Transverse colon (tissue), 3 donors: ENCODE data around the gene CDC42BPB.

Source experiments
- POLR2A ChIP-seq: fragments of 450-650 bp; IDR thresholded peaks from one replicate; pipeline ENCODE4 v1.6.1; 2016; ENCODE audit warnings: antibody characterized with exemption, mild to moderate bottlenecking, moderate library complexity
- TF ChIP-seq, protein P1 (sequence below), 5 experiments: fragments of 200-600 bp in 3 of 5; fragments of 450-650 bp in 2 of 5; sonication (generic) in 3 of 5; IDR thresholded peaks; 1 replicate in 2 of 5; 2 replicates in 3 of 5; pipeline ENCODE4 v1.5.1; 2016 to 2017; ENCODE audit warnings: antibody characterized with exemption in 5 of 5, inconsistent platforms in 3 of 5, mild to moderate bottlenecking in 2 of 5, moderate library complexity in 1 of 5

DNA sequence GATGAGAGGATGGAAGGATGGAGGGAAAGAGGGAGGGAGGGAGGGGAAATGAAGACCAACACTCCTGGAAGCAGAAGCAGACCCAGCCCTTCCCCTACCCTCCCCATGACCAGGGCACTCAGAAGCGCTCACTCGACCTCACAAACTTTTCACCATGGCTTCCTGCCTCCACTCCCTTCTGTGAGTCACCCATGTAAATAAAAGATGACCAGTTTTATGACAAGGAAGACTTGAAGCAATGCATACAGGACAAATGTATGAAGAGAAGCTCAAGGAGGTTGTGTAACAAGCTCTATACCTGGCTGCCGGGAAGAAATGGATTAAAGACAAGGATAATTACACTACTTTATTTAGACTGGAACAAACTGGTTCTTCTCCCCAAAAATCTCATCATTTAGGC, 63.8 kb downstream of the CDC42BPB start:
- TF ChIP-seq, protein P1, sequence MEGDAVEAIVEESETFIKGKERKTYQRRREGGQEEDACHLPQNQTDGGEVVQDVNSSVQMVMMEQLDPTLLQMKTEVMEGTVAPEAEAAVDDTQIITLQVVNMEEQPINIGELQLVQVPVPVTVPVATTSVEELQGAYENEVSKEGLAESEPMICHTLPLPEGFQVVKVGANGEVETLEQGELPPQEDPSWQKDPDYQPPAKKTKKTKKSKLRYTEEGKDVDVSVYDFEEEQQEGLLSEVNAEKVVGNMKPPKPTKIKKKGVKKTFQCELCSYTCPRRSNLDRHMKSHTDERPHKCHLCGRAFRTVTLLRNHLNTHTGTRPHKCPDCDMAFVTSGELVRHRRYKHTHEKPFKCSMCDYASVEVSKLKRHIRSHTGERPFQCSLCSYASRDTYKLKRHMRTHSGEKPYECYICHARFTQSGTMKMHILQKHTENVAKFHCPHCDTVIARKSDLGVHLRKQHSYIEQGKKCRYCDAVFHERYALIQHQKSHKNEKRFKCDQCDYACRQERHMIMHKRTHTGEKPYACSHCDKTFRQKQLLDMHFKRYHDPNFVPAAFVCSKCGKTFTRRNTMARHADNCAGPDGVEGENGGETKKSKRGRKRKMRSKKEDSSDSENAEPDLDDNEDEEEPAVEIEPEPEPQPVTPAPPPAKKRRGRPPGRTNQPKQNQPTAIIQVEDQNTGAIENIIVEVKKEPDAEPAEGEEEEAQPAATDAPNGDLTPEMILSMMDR (IDR thresholded peaks at IDR 0.05): no peak
- TF ChIP-seq POLR2A: no peak
